Testis (tissue), 2 donors: ENCODE measurements around the gene SH3RF2.

ENCODE experiments used
- CTCF ChIP-seq, 3 experiments: fragments of 450-650 bp in 2 of 3; fragments of 200-600 bp in 1 of 3; sonication (generic) in 1 of 3; IDR thresholded peaks; one replicate each; pipeline ENCODE4 v1.5.1; 2016 to 2019; ENCODE audit warnings: antibody characterized with exemption in 3 of 3, mild to moderate bottlenecking in 2 of 3, moderate library complexity in 1 of 3
- POLR2A ChIP-seq: fragments of 450-650 bp; IDR thresholded peaks from one replicate; pipeline ENCODE4 v1.6.1; 2017; ENCODE audit warnings: antibody characterized with exemption, mild to moderate bottlenecking, moderate library complexity

- TF ChIP-seq CTCF (IDR thresholded peaks at IDR 0.05) (no peak), POLR2A (no peak)
Measured at GRCh38 chr5:146076028-146076427, 139.7 kb downstream of the SH3RF2 start.
